Mucosa of descending colon (tissue), 3 donors: ENCODE measurements around the gene HSD17B2. TPM values are rescaled to one million over a fixed set of nuclear protein-coding genes. Genes with fewer than 3 reads are reported as not detected.

Experiments
- ATAC-seq: fragments of 200-7000 bp; cut with Tn5 transposase; one replicate; pipeline ENCODE4 v1.9.1; 2020; ENCODE audit warnings: mild to moderate bottlenecking, moderate library complexity
- DNase-seq, 3 donors: peaks; one replicate each; pipeline ENCODE4 v3.0.0-alpha.2; 2020
- H3K36me3 ChIP-seq: fragments of 200-600 bp; one replicate; pipeline ENCODE4 v1.8.0; 2021; ENCODE audit warnings: low read depth, mild to moderate bottlenecking
- H3K4me1 ChIP-seq: fragments of 200-600 bp; one replicate; pipeline ENCODE4 v1.8.0; 2021; ENCODE audit warnings: low read depth, mild to moderate bottlenecking
- H3K4me3 ChIP-seq: fragments of 200-600 bp; one replicate; pipeline ENCODE4 v1.8.0; 2021; ENCODE audit warnings: mild to moderate bottlenecking
- H3K9me3 ChIP-seq: fragments of 200-600 bp; one replicate; pipeline ENCODE4 v1.8.0; 2021; ENCODE audit warnings: mild to moderate bottlenecking
- CTCF ChIP-seq: fragments of 200-600 bp; IDR thresholded peaks from one replicate; pipeline ENCODE4 v1.8.0; 2022; ENCODE audit warnings: antibody characterized with exemption, mild to moderate bottlenecking
- intact Hi-C, 2 donors: fragments of 100-400 bp; cut with DNase I in 1 of 2; cut with micrococcal nuclease in 1 of 2; formaldehyde crosslinking; loops; one replicate each; pipeline versions ENCODE4 v1.11.0 to v1.11.1; 2022; cut with DNase I, micrococcal nuclease
- total RNA-seq, 3 donors: library from RNA; stranded (reverse); fragmentation: NEBNext Ultra II Directional in 2 of 3; extraction: Animal tissue kit (Norgen Biotek cat#: 25700) in 2 of 3; gene quantifications; one replicate each; pipeline versions ENCODE4 v1.2.1 to v1.2.4, GENCODE V29; 2021 to 2023
- donor health status: DM: no; HTN: no; CAD: no; lungs with moderate emphysema.
- donor health status: DM: no; HTN: no; CAD: no.
- donor health status: DM: no; HTN: yes; CAD: no.

Gene HSD17B2
- total RNA-seq, 3 donors from 2014 or later, result 38.6 to 211 (median 45.5) TPM

DNA sequence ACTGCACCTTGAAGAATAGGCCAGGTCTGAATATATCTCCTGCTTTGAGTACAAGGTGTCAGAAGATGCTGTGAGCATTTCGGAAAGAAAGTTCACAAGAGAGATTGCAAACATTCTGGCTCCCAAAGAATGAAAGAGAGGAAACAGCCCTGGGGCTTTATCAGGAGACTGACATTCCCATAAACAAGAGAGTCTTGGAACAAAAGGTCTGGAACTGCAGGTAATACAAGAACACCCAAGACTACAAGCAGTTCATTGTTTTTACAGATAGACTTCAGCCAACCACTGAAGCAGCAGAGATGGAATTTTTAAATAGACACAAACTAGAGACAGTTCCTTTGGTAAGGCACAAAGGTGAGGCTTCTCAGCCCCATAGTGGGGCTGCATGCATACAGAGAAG is 14.4 kb downstream of the HSD17B2 start:
- Histone ChIP-seq H3K4me3 (no peak overlapping the region), H3K9me3 (no peaks in the 10 kb centered on the region), H3K4me1 (peaks cover 19% of the 10 kb centered on the region), H3K36me3 (no peaks in the 10 kb centered on the region)
- no peak for DNase-seq
- intact Hi-C loops, result no loop called here
- no peak for ATAC-seq
- TF ChIP-seq CTCF, result no peak

GRCh38 chr16:82050506-82050905 is 15.5 kb downstream of the HSD17B2 start:
- ATAC-seq (peak; percentile 18), DNase-seq (no peak)
- Histone ChIP-seq H3K4me1 (peaks cover 19% of the 10 kb centered on the region), H3K9me3 (no peaks in the 10 kb centered on the region), H3K4me3 (no peak overlapping the region), H3K36me3 (no peaks in the 10 kb centered on the region)
- intact Hi-C loops, result no loop called here
- no peak for TF ChIP-seq CTCF

- Histone ChIP-seq H3K9me3 (no peaks in the 10 kb centered on the region), H3K36me3 (no peaks in the 10 kb centered on the region), H3K4me1 (peaks cover 21% of the 10 kb centered on the region), H3K4me3 (no peak overlapping the region)
- DNase-seq (no peak), ATAC-seq (peak; percentile 84)
- intact Hi-C loops, result no loop called here
- no peak for TF ChIP-seq CTCF
These were observed 15.9 kb downstream of the HSD17B2 start for GRCh38 chr16:82050909-82051357.

GRCh38 chr16:82051656-82052055 is 16.6 kb downstream of the HSD17B2 start:
- TF ChIP-seq CTCF, result no peak
- Histone ChIP-seq H3K9me3 (no peaks in the 10 kb centered on the region), H3K36me3 (no peaks in the 10 kb centered on the region), H3K4me3 (no peak overlapping the region), H3K4me1 (peaks cover 21% of the 10 kb centered on the region)
- intact Hi-C loops, result no loop called here
- DNase-seq (no peak), ATAC-seq (no peak)

DNA sequence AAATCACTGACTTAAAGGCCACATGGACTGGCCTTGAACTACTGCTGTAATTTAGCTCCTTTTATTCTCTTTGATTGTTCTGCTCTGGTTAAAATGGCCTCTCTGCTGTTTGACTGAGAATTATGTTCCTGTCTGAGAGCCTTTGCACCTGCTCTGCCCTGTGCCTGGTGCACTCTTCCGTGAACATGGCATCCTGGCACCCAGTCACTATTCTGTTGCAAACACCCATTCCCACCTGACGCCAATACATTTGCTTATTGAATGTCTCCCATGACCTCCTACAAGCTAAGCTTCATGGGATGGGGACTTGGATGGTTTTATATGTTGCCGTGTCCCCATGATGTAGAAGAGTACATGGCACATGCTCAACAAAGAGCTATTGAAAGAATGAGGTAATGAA is 20.1 kb downstream of the HSD17B2 start:
- Histone ChIP-seq H3K4me1 (peaks cover 22% of the 10 kb centered on the region), H3K4me3 (no peak overlapping the region), H3K9me3 (no peaks in the 10 kb centered on the region), H3K36me3 (no peaks in the 10 kb centered on the region)
- DNase-seq (no peak), ATAC-seq (no peak)
- no peak for TF ChIP-seq CTCF
- intact Hi-C loops, result no loop called here
